GM23338 (cell line): ENCODE measurements around the gene CREBL2. TPM values are rescaled to one million over a fixed set of nuclear protein-coding genes. Genes with fewer than 3 reads are reported as not detected.

Source experiments
- ATAC-seq: fragments of 200-7000 bp; cut with Tn5 transposase; 3 replicates; pipeline ENCODE4 v1.9.1; 2020
- DNase-seq: peaks from one replicate; pipeline ENCODE4 v3.0.0-alpha.2; 2015; ENCODE audit warnings: low spot score
- H2AFZ ChIP-seq: fragments of 200-600 bp; sonication (generic); 2 replicates; pipeline ENCODE4 v1.8.0; 2016; ENCODE audit warnings: antibody characterized with exemption, mild to moderate bottlenecking, moderate library complexity
- H3F3A ChIP-seq: fragments of 200-600 bp; sonication (generic); replicated peaks from 2 replicates; pipeline ENCODE4 v1.8.0; 2017; ENCODE audit warnings: antibody characterized with exemption, mixed run types, low read depth
- H3K27ac ChIP-seq: fragments of 200-600 bp; sonication (generic); 2 replicates; pipeline ENCODE4 v1.6.1; 2016; ENCODE audit warnings: low read depth
- H3K27me3 ChIP-seq: fragments of 200-600 bp; sonication (generic); 2 replicates; pipeline ENCODE4 v1.8.0; 2016; ENCODE audit warnings: mild to moderate bottlenecking, mixed run types, moderate library complexity; ENCODE audit not compliant: insufficient read depth
- H3K36me3 ChIP-seq: fragments of 200-600 bp; sonication (generic); 2 replicates; pipeline ENCODE4 v1.8.0; 2016; ENCODE audit warnings: mild to moderate bottlenecking; ENCODE audit not compliant: insufficient read depth
- H3K4me1 ChIP-seq: fragments of 200-600 bp; sonication (generic); 2 replicates; pipeline ENCODE4 v1.8.0; 2016; ENCODE audit warnings: mild to moderate bottlenecking, moderate library complexity; ENCODE audit not compliant: insufficient read depth
- H3K4me2 ChIP-seq: fragments of 200-600 bp; sonication (generic); 2 replicates; pipeline ENCODE4 v1.7.1; 2017; ENCODE audit warnings: mixed run types
- H3K4me3 ChIP-seq: fragments of 200-600 bp; sonication (generic); 2 replicates; pipeline ENCODE4 v1.6.1; 2016; ENCODE audit warnings: mixed run types
- H3K79me2 ChIP-seq: fragments of 200-600 bp; sonication (generic); replicated peaks from 2 replicates; pipeline ENCODE4 v1.8.0; 2017; ENCODE audit warnings: mild to moderate bottlenecking; ENCODE audit not compliant: insufficient read depth
- H3K9me2 ChIP-seq: fragments of 200-600 bp; sonication (generic); 2 replicates; pipeline ENCODE4 v1.8.0; 2017; ENCODE audit not compliant: insufficient read depth
- H4K20me1 ChIP-seq: fragments of 200-600 bp; sonication (generic); replicated peaks from 2 replicates; pipeline ENCODE4 v1.8.0; 2017; ENCODE audit warnings: mild to moderate bottlenecking; ENCODE audit not compliant: insufficient read depth
- H3K27ac Mint-ChIP-seq: 2 replicates; pipeline ENCODE4 v1.8.0; 2020; ENCODE audit warnings: inconsistent platforms, mild to moderate bottlenecking, moderate library complexity, mixed read lengths
- H3K27me3 Mint-ChIP-seq: 3 replicates; pipeline ENCODE4 v1.8.0; 2022; ENCODE audit warnings: low read depth, mild to moderate bottlenecking, moderate library complexity, mixed read lengths, inconsistent platforms; ENCODE audit not compliant: insufficient read depth, poor library complexity
- H3K36me3 Mint-ChIP-seq: 3 replicates; pipeline ENCODE4 v1.8.0; 2021; ENCODE audit warnings: low read depth, mild to moderate bottlenecking, inconsistent platforms, moderate library complexity, mixed read lengths
- H3K4me1 Mint-ChIP-seq: 3 replicates; pipeline ENCODE4 v1.8.0; 2020; ENCODE audit warnings: mild to moderate bottlenecking, inconsistent platforms, mixed read lengths
- H3K4me3 Mint-ChIP-seq: 3 replicates; pipeline ENCODE4 v1.8.0; 2021; ENCODE audit warnings: moderate library complexity, mild to moderate bottlenecking, inconsistent platforms, mixed read lengths
- H3K9me3 Mint-ChIP-seq: 3 replicates; pipeline ENCODE4 v1.8.0; 2020; ENCODE audit warnings: moderate library complexity, mild to moderate bottlenecking, inconsistent platforms, mixed read lengths
- CREB1 ChIP-seq: fragments of 250-450 bp; sonication (Bioruptor Pico); IDR thresholded peaks from 2 replicates; pipeline ENCODE4 v1.5.0; 2020; ENCODE audit warnings: low read depth, mild to moderate bottlenecking, moderate library complexity
- CTCF ChIP-seq, 2 experiments: fragments of 200-600 bp in 1 of 2; sonication (generic) in 1 of 2; conservative IDR thresholded peaks; 2 replicates each; pipeline versions ENCODE4 v1.5.1 to v1.6.1; 2016 to 2017; ENCODE audit warnings: antibody characterized with exemption in 2 of 2, low read depth in 2 of 2, mild to moderate bottlenecking in 2 of 2, moderate library complexity in 1 of 2
- ETS1 ChIP-seq: IDR thresholded peaks from 2 replicates; pipeline ENCODE4 v1.6.1; 2016; ENCODE audit warnings: antibody characterized with exemption
- EZH2 ChIP-seq: fragments of 200-600 bp; sonication (generic); IDR thresholded peaks from one replicate; pipeline ENCODE4 v1.8.0; 2017; ENCODE audit warnings: antibody characterized with exemption, mild to moderate bottlenecking, low read depth; ENCODE audit not compliant: unreplicated experiment
- EZH2phosphoT487 ChIP-seq: fragments of 200-600 bp; sonication (generic); IDR thresholded peaks from one replicate; pipeline ENCODE4 v1.8.1; 2018; ENCODE audit warnings: antibody characterized with exemption; ENCODE audit not compliant: unreplicated experiment
- JUNB ChIP-seq: IDR thresholded peaks from one replicate; pipeline ENCODE4 v1.6.1; 2016; ENCODE audit warnings: antibody characterized with exemption; ENCODE audit not compliant: unreplicated experiment
- NANOG ChIP-seq: IDR thresholded peaks from 2 replicates; pipeline ENCODE4 v1.6.1; 2016; ENCODE audit warnings: antibody characterized with exemption, borderline replicate concordance
- POLR2AphosphoS5 ChIP-seq: IDR thresholded peaks from 2 replicates; pipeline ENCODE4 v1.6.1; 2016; ENCODE audit warnings: antibody characterized with exemption, low read depth
- REST ChIP-seq: IDR thresholded peaks from one replicate; pipeline ENCODE4 v1.6.1; 2018; ENCODE audit warnings: antibody characterized with exemption; ENCODE audit not compliant: unreplicated experiment
- STAT1 ChIP-seq: IDR thresholded peaks from one replicate; pipeline ENCODE4 v1.6.1; 2016; ENCODE audit warnings: antibody characterized with exemption; ENCODE audit not compliant: unreplicated experiment
- ZNF114 ChIP-seq: fragments of 250-450 bp; sonication (Bioruptor Pico); IDR thresholded peaks from 2 replicates; pipeline ENCODE4 v1.5.0; 2020; ENCODE audit warnings: mild to moderate bottlenecking, moderate library complexity
- ZNF331 ChIP-seq: fragments of 250-450 bp; sonication (Bioruptor Pico); IDR thresholded peaks from 2 replicates; pipeline ENCODE4 v1.5.0; 2020; ENCODE audit warnings: low read depth, mild to moderate bottlenecking, moderate library complexity
- ZNF462 ChIP-seq: fragments of 250-450 bp; sonication (Bioruptor Pico); IDR thresholded peaks from 2 replicates; pipeline ENCODE4 v1.5.0; 2020; ENCODE audit warnings: mild to moderate bottlenecking, moderate library complexity
- polyA plus RNA-seq: library from polyadenylated mRNA; unstranded; fragments of >200 nt; fragmentation: Nextera tagmentation; extraction: Ambion mirVana; gene quantifications from 2 replicates; pipeline ENCODE4 v1.2.1, GENCODE V29; 2016
- total RNA-seq: library from RNA; depleted of rRNA; stranded (reverse); fragments of >200 nt; shearing (Covaris generic); gene quantifications from 2 replicates; pipeline ENCODE4 v1.2.3, GENCODE V29; 2014

Gene CREBL2
- total and polyA plus RNA-seq, 2 experiments from 2014 or later = 9.0 to 21.6 TPM

GRCh38 chr12:12691549-12691948 lies 79.9 kb downstream of the CREBL2 start:
- Mint-ChIP-seq H3K4me1 (peaks cover 12% of the 10 kb centered on the region; the same call in 2 of the 3 replicates), H3K27me3 (peaks cover 5% of the 10 kb centered on the region), H3K36me3 (no peaks in the 10 kb centered on the region), H3K9me3 (no peaks in the 10 kb centered on the region), H3K4me3 (no peak overlapping the region), H3K27ac (no peak overlapping the region)
- H3K36me3 ChIP-seq = no peaks in the 10 kb centered on the region
- no peak overlapping the region for H3K4me3 ChIP-seq
- no peaks in the 10 kb centered on the region for H3F3A ChIP-seq
- no peak for TF ChIP-seq EZH2
- no peak for TF ChIP-seq REST
- no peak for TF ChIP-seq EZH2phosphoT487
- no peak for TF ChIP-seq ZNF462 (CRISPR knock-in tag)
- TF ChIP-seq POLR2AphosphoS5 = no peak
- no peak for TF ChIP-seq CREB1 (CRISPR knock-in tag)
- TF ChIP-seq ZNF331 (CRISPR knock-in tag) = no peak
- no peak for TF ChIP-seq ZNF114 (CRISPR knock-in tag)
- no peak for TF ChIP-seq STAT1
- no peak for TF ChIP-seq ETS1
- TF ChIP-seq NANOG = no peak
- TF ChIP-seq CTCF (conservative IDR thresholded peaks at IDR 0.05; ENCODE audit: low read depth in 2 of 2) = no peak
- TF ChIP-seq JUNB = no peak
- ATAC-seq = no peak
- no peaks in the 10 kb centered on the region for H3K27me3 ChIP-seq
- DNase-seq = no peak
- no peaks in the 10 kb centered on the region for H3K9me2 ChIP-seq
- no peaks in the 10 kb centered on the region for H3K4me1 ChIP-seq
- no peak overlapping the region for H3K4me2 ChIP-seq
- no peak overlapping the region for H3K27ac ChIP-seq
- H2AFZ ChIP-seq = no peak overlapping the region
- no peaks in the 10 kb centered on the region for H3K79me2 ChIP-seq
- no peaks in the 10 kb centered on the region for H4K20me1 ChIP-seq
